Glutamatergic neuron (in vitro differentiated cells): ENCODE data around the gene FAM53A. TPM values are rescaled to one million over a fixed set of nuclear protein-coding genes. Genes with fewer than 3 reads are reported as not detected.

Experiments used
- DNase-seq: peaks from one replicate; pipeline ENCODE4 v3.0.0; 2022
- H3K27ac Mint-ChIP-seq: one replicate; pipeline ENCODE4 v1.8.0; 2020; ENCODE audit warnings: mild to moderate bottlenecking, mixed read lengths, inconsistent platforms; ENCODE audit not compliant: unreplicated experiment
- H3K27me3 Mint-ChIP-seq: one replicate; pipeline ENCODE4 v1.8.0; 2020; ENCODE audit warnings: mild to moderate bottlenecking, moderate library complexity, mixed read lengths, inconsistent platforms; ENCODE audit not compliant: unreplicated experiment
- H3K36me3 Mint-ChIP-seq: one replicate; pipeline ENCODE4 v1.8.0; 2020; ENCODE audit warnings: mild to moderate bottlenecking, mixed read lengths, inconsistent platforms; ENCODE audit not compliant: unreplicated experiment
- H3K4me1 Mint-ChIP-seq: one replicate; pipeline ENCODE4 v1.8.0; 2020; ENCODE audit warnings: mild to moderate bottlenecking, low read depth, mixed read lengths, inconsistent platforms; ENCODE audit not compliant: unreplicated experiment
- H3K4me3 Mint-ChIP-seq: one replicate; pipeline ENCODE4 v1.8.0; 2020; ENCODE audit warnings: mild to moderate bottlenecking, mixed read lengths, inconsistent platforms; ENCODE audit not compliant: unreplicated experiment
- H3K9me3 Mint-ChIP-seq: one replicate; pipeline ENCODE4 v1.8.0; 2020; ENCODE audit warnings: mild to moderate bottlenecking, moderate library complexity, mixed read lengths, inconsistent platforms; ENCODE audit not compliant: unreplicated experiment
- total RNA-seq: library from RNA; stranded (reverse); fragmentation: NEBNext Ultra II Directional; extraction: Animal tissue kit (Norgen Biotek cat#: 25700); gene quantifications from one replicate; pipeline ENCODE4 v1.2.1, GENCODE V29; 2021; ENCODE audit not compliant: unreplicated experiment
- TF ChIP-seq, protein P1 (sequence below): fragments of 200-600 bp; sonication (generic); IDR thresholded peaks from one replicate; pipeline ENCODE4 v1.5.0; 2021; ENCODE audit not compliant: partially characterized antibody, unreplicated experiment

Gene FAM53A
- total RNA-seq, 1 donor from 2014 or later: 1.1 TPM

DNA sequence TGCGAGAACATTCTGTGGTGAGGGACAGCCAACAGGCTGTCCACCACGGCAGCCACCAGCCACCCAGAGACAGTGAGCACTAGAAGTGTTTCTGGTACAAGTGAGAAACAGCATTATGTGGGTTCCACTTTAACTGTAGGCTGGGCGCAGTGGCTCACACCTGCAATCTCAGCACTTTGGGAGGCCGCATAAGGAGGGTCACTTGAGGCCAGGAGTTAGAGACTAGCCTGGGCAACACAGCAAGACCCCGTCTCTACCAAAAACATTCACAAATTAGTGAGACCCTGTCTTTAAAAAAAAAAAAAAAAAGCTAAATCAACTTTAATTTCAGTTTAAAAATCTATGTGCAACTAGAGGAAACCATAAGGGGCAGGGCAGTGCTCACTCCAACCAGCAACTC is 20.6 kb downstream of the FAM53A start:
- no peak for DNase-seq
- TF ChIP-seq, protein P1, sequence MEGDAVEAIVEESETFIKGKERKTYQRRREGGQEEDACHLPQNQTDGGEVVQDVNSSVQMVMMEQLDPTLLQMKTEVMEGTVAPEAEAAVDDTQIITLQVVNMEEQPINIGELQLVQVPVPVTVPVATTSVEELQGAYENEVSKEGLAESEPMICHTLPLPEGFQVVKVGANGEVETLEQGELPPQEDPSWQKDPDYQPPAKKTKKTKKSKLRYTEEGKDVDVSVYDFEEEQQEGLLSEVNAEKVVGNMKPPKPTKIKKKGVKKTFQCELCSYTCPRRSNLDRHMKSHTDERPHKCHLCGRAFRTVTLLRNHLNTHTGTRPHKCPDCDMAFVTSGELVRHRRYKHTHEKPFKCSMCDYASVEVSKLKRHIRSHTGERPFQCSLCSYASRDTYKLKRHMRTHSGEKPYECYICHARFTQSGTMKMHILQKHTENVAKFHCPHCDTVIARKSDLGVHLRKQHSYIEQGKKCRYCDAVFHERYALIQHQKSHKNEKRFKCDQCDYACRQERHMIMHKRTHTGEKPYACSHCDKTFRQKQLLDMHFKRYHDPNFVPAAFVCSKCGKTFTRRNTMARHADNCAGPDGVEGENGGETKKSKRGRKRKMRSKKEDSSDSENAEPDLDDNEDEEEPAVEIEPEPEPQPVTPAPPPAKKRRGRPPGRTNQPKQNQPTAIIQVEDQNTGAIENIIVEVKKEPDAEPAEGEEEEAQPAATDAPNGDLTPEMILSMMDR: no peak
- no peaks in the 10 kb centered on the region for H3K36me3 Mint-ChIP-seq
- H3K27ac Mint-ChIP-seq: no peak overlapping the region
- no peak overlapping the region for H3K4me3 Mint-ChIP-seq
- no peaks in the 10 kb centered on the region for H3K4me1 Mint-ChIP-seq
- H3K9me3 Mint-ChIP-seq: no peaks in the 10 kb centered on the region
- H3K27me3 Mint-ChIP-seq: no peaks in the 10 kb centered on the region

DNA sequence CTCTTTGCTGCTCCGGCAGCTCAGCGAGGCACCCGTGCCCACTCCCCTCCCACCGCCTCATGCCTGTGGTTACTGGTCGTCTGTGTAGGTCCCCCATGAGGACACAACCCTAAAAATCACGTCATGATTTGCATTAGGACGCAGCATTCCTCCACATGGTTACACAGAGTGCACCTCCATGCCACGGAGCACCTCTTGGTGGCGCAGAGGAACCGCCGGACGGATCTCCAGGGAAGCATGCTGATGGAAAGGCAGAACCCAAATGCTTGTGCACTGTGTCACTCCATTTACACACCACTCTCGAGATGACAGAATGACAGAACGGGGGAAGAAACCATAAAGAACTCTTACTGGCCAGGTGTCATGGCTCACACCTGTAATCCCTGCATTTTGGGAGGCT is 22.4 kb downstream of the FAM53A start:
- no peaks in the 10 kb centered on the region for H3K36me3 Mint-ChIP-seq

DNA sequence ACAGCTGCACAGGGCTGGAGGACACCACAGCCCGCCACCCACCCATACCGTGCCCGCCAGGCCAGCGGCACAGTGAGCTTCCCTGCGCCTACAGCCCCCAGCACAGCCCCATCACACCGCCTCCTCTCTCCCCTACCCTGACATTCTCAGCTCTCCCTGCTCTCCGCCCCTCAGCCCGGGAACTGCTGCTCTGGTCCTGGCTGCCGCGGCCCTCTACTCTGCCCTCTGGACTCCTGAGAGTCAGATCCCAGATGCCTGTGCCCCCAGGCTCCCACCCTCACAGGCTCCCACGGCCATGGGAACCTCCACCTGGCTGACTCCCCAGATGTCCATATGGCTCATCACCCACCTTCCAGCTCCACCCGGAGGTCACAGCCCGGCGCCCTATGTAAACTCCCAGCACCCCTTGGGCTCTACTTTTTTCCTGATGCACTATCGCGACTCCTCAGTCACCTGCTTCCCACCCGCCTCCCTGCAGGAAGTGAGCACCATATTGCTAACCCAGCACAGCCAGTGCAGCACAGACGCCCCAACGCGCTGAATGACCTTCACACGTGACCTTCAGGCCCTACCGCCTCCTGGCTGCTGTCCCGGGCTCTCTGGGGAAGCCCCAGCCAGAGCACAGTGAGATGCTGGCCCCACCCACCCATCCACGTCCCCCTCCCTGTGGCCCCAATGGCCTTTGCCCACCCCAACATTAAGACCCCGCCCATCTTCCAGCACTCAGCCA is 23.0 kb downstream of the FAM53A start:
- no peaks in the 10 kb centered on the region for H3K27me3 Mint-ChIP-seq
- no peaks in the 10 kb centered on the region for H3K9me3 Mint-ChIP-seq
- no peak overlapping the region for H3K27ac Mint-ChIP-seq
- H3K4me1 Mint-ChIP-seq: no peaks in the 10 kb centered on the region
- DNase-seq: no peak
- TF ChIP-seq, protein P1: no peak
- H3K4me3 Mint-ChIP-seq: no peak overlapping the region
- no peaks in the 10 kb centered on the region for H3K36me3 Mint-ChIP-seq

More for the DNA sequence above, 22.4 kb downstream of the FAM53A start:
- Mint-ChIP-seq H3K9me3 (no peaks in the 10 kb centered on the region), H3K4me1 (no peaks in the 10 kb centered on the region), H3K27ac (no peak overlapping the region), H3K4me3 (no peak overlapping the region), H3K27me3 (no peaks in the 10 kb centered on the region)
- TF ChIP-seq, protein P1: no peak
- no peak for DNase-seq

DNA sequence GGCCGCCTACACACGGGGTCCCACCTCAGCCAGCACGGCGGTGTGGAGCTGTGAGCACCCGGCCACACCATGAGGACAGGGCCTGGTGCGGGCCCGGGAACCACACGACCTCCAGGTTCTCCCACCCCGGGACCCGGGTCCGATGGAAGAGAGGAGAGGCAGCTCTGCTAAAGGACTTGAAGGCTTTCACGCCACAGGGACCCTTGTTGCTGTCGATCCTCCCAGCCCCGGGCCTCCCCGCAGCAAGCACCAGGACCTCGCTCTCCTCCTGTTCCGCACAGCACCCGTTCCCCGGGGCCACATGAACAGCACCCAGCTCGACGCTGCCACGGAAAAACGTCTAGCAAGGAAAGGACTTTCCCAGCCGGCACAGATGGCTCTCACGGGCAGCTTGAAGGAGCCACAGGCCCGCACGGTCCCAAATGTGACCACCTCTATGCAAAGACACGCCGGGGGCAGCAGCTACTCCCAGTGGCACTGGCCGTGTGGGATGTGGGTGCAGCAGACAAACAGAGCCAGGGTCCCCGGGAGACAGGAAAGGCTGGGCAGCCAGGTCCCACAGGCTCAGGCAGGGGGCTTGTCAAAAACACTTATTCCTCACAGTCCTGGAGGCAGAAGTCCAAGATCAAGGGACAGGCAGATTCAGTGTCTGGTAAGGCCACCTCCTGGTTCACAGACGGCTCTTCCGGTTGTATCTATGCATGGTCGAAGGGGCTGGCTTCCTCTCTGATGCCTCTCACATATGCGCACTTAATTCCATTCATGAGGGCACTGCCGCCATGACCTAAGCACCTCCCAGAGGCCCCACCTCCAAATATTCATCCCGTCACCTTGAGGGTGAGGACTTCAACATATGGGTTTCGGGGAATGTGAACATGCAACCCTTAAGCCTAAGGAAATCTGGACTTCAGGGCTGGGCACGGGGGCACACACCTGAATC is 24.7 kb downstream of the FAM53A start:
- DNase-seq: no peak
- H3K36me3 Mint-ChIP-seq: no peaks in the 10 kb centered on the region
- no peaks in the 10 kb centered on the region for H3K9me3 Mint-ChIP-seq
- no peak overlapping the region for H3K27ac Mint-ChIP-seq
- no peaks in the 10 kb centered on the region for H3K27me3 Mint-ChIP-seq
- no peak overlapping the region for H3K4me3 Mint-ChIP-seq
- H3K4me1 Mint-ChIP-seq: no peaks in the 10 kb centered on the region
- TF ChIP-seq, protein P1: no peak
